ENCODE data around the gene SERPINE1. TPM values are rescaled to one million over a fixed set of nuclear protein-coding genes. Genes with fewer than 3 reads are reported as not detected.

Gene SERPINE1
- total and polyA plus RNA-seq, 2 of the 13 experiments (the other 11 are each of a cell fraction or from before 2014, with no cell fraction given): 21.2 to 1,576 TPM

DNA sequence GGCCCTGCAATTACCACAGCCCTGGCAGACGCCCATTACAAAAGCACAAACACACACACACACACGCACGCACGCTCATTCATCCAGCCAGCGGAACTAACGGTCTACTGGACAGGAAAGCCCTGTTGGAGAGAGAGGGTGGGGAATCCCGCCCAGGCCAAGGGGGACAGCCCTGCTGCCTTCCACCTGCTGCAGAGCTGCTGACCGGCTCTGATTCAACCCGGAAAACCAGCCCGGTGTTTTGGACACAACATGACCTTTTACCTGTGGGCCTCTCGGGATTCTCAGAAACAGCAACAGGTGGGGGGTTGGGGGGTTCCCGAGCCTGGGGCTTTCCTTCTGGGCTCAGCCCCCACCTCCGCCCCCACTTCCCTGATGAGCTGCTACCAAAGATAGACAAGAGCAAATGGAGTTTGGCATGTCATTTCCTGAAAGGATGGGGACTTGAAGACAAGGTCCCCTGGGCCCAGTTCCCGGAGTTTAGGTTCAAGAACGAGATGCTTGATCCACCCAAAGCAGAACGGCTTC is 18.5 kb upstream of the SERPINE1 start (continued):
- TF ChIP-seq RNF2 (conservative IDR thresholded peaks at IDR 0.05; ENCODE audit: low read depth) (no peak), SPEN (CRISPR knock-in tag; IDR thresholded peaks at IDR 0.05; ENCODE audit: low read depth) (peak; percentile 57), RXRB (CRISPR knock-in tag; IDR thresholded peaks at IDR 0.05; ENCODE audit: borderline replicate concordance) (peak; percentile 79), ZFP41 (CRISPR knock-in tag; IDR thresholded peaks at IDR 0.05; ENCODE audit: borderline replicate concordance) (no peak), TOE1 (CRISPR knock-in tag; IDR thresholded peaks at IDR 0.05) (no peak), RXRA (CRISPR knock-in tag; IDR thresholded peaks at IDR 0.05) (peak; percentile 46; the same call in 1 of the 2 replicates), REXO4 (CRISPR knock-in tag; IDR thresholded peaks at IDR 0.05; ENCODE audit: borderline replicate concordance) (no peak), ZNF556 (CRISPR knock-in tag; IDR thresholded peaks at IDR 0.05; ENCODE audit: borderline replicate concordance) (peak; percentile 61; the same call in 1 of the 2 replicates), PRPF4 (IDR thresholded peaks at IDR 0.05; ENCODE audit: low read depth, low read length, poor library complexity, severe bottlenecking) (no peak), ZNF235 (CRISPR knock-in tag; IDR thresholded peaks at IDR 0.05; ENCODE audit: borderline replicate concordance) (no peak), ZNF878 (CRISPR knock-in tag; IDR thresholded peaks at IDR 0.05) (no peak), ZNF780A (CRISPR knock-in tag; IDR thresholded peaks at IDR 0.05) (no peak), ZNF543 (CRISPR knock-in tag; IDR thresholded peaks at IDR 0.05) (no peak), FOXP1 (IDR thresholded peaks at IDR 0.05) (no peak), FOXP1 (CRISPR knock-in tag; IDR thresholded peaks at IDR 0.05) (peak; percentile 55; the same call in 1 of the 2 replicates), KLF16 (CRISPR knock-in tag; IDR thresholded peaks at IDR 0.05) (no peak), NR2F6 (IDR thresholded peaks at IDR 0.05) (peak; percentile 40; the same call in 1 of the 2 replicates), NR2F6 (CRISPR knock-in tag; IDR thresholded peaks at IDR 0.05) (no peak; the same call in 1 of the 2 replicates), HOXD1 (CRISPR knock-in tag; IDR thresholded peaks at IDR 0.05) (no peak), THAP11 (CRISPR knock-in tag; IDR thresholded peaks at IDR 0.05) (peak; percentile 14; the same call in 1 of the 2 replicates), ZNF709 (CRISPR knock-in tag; IDR thresholded peaks at IDR 0.05) (no peak), TBX2 (CRISPR knock-in tag; IDR thresholded peaks at IDR 0.05; ENCODE audit: borderline replicate concordance) (peak; percentile 60), ZNF160 (CRISPR knock-in tag; IDR thresholded peaks at IDR 0.05) (no peak), TMF1 (CRISPR knock-in tag; IDR thresholded peaks at IDR 0.05; ENCODE audit: low read depth) (no peak), CHD2 (IDR thresholded peaks at IDR 0.05; ENCODE audit: low read depth, low read length) (no peak), SMAD3 (CRISPR knock-in tag; IDR thresholded peaks at IDR 0.05) (no peak), ZNF335 (CRISPR knock-in tag; IDR thresholded peaks at IDR 0.05) (0 out of 2 replicates have a peak, but pooled peaks have one; percentile 34), MXD3 (CRISPR knock-in tag; IDR thresholded peaks at IDR 0.05) (no peak), ZNF605 (CRISPR knock-in tag; IDR thresholded peaks at IDR 0.05) (0 out of 2 replicates have a peak, but pooled peaks have one; percentile 56), ZNF333 (CRISPR knock-in tag; IDR thresholded peaks at IDR 0.05; ENCODE audit: borderline replicate concordance) (no peak), EP300 (IDR thresholded peaks at IDR 0.05; ENCODE audit: low read depth in 2 of 2, low read length in 2 of 2) (no peak), EP300 (CRISPR knock-in tag; IDR thresholded peaks at IDR 0.05; ENCODE audit: borderline replicate concordance) (no peak), POLR2G (IDR thresholded peaks at IDR 0.05; ENCODE audit: low read depth, low read length) (no peak), ZNF616 (CRISPR knock-in tag; IDR thresholded peaks at IDR 0.05; ENCODE audit: low read depth) (no peak), KLF11 (CRISPR knock-in tag; IDR thresholded peaks at IDR 0.05) (no peak)
- TF ChIP-seq, protein P1, sequence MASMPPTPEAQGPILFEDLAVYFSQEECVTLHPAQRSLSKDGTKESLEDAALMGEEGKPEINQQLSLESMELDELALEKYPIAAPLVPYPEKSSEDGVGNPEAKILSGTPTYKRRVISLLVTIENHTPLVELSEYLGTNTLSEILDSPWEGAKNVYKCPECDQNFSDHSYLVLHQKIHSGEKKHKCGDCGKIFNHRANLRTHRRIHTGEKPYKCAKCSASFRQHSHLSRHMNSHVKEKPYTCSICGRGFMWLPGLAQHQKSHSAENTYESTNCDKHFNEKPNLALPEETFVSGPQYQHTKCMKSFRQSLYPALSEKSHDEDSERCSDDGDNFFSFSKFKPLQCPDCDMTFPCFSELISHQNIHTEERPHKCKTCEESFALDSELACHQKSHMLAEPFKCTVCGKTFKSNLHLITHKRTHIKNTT (CRISPR knock-in tag; IDR thresholded peaks at IDR 0.05): no peak

Measured in HepG2 (cell line).